ENCODE data around the gene GJE1. TPM values are rescaled to one million over a fixed set of nuclear protein-coding genes. Genes with fewer than 3 reads are reported as not detected.

The GJE1 gene
- total and polyA plus RNA-seq, 10 of the 15 experiments (the other 5 are each of a cell fraction or from before 2014, with no cell fraction given) = not detected

- ChIA-PET POLR2A (no interaction called here), SMC1A (ENCODE audit: uncharacterized antibody, unreplicated experiment) (interaction anchor here (1.7 kb wide), 1 partner anchor 9 kb away, joined by 5 read pairs; no protein-coding TSS in a partner anchor), RAD21 (ENCODE audit: unreplicated experiment) (no interaction called here), CTCF (interaction anchor here (0.7 to 1.7 kb wide), 2 partner anchors 10 to 355 kb away, joined by 3 to 6 read pairs; no protein-coding TSS in a partner anchor)
- TF ChIP-seq IRF3 (IDR thresholded peaks at IDR 0.05) (no peak), RAD21 (IDR thresholded peaks at IDR 0.05; ENCODE audit: insufficient read depth, low read depth, low read length) (no peak), NR2C2 (IDR thresholded peaks at IDR 0.05; ENCODE audit: borderline replicate concordance, control insufficient read depth, insufficient read length, low read depth) (no peak), ZNF622 (IDR thresholded peaks at IDR 0.05) (no peak), MXI1 (IDR thresholded peaks at IDR 0.05; ENCODE audit: low read depth, low read length) (no peak), ZNF592 (IDR thresholded peaks at IDR 0.05) (no peak), SRF (IDR thresholded peaks at IDR 0.05; ENCODE audit: low read depth in 2 of 2, low read length in 2 of 2) (no peak), NRF1 (conservative IDR thresholded peaks at IDR 0.05; ENCODE audit: low read depth, low read length) (no peak), ZBTB11 (CRISPR knock-in tag; IDR thresholded peaks at IDR 0.05) (no peak), CHD1 (IDR thresholded peaks at IDR 0.05; ENCODE audit: low read depth, low read length) (no peak), E2F8 (IDR thresholded peaks at IDR 0.05; ENCODE audit: low read depth, partially characterized antibody) (no peak), SREBF1 (IDR thresholded peaks at IDR 0.05; ENCODE audit: low read length) (no peak)
- no TSS peak for BruUV-seq (replicated peaks)
- Histone ChIP-seq H3K9me3 (replicated peaks; ENCODE audit: control insufficient read depth, insufficient read depth, low read length) (no peaks in the 10 kb centered on the region), H3K27me3 (replicated peaks in 1 of 2; ENCODE audit: control insufficient read depth in 2 of 2, insufficient read depth in 2 of 2, low read length in 1 of 2) (no peaks in the 10 kb centered on the region), H3K9ac (ENCODE audit: control insufficient read depth, insufficient read depth, low read length) (no peak overlapping the region), H4K20me1 (ENCODE audit: control insufficient read depth, insufficient read depth) (no peaks in the 10 kb centered on the region), H3K36me3 (ENCODE audit: control insufficient read depth in 2 of 2, insufficient read depth in 2 of 2, low read length in 1 of 2) (no peaks in the 10 kb centered on the region), H3K79me2 (ENCODE audit: control insufficient read depth, insufficient read depth, low read length) (no peaks in the 10 kb centered on the region), H3K27ac (ENCODE audit: control insufficient read depth, insufficient read depth) (no peak overlapping the region), H3K4me3 (no peak overlapping the region), H2AFZ (ENCODE audit: control insufficient read depth, low read depth, low read length) (no peak overlapping the region), H3K4me1 (ENCODE audit: control insufficient read depth, insufficient read depth, low read length) (no peaks in the 10 kb centered on the region), H3K4me2 (ENCODE audit: control insufficient read depth, insufficient read depth) (no peak overlapping the region)
- ATAC-seq (no peak), DNase-seq (ENCODE audit: low read depth, low spot score) (no peak), FAIRE-seq (no peak)
- in situ Hi-C loops (cut with MboI) = no loop called here
- intact Hi-C loops (cut with micrococcal nuclease; ENCODE audit: unreplicated experiment) = no loop called here
- WGBS (ENCODE audit: insufficient coverage, insufficient replicate concordance, low lambda C conversion rate, missing lambda C conversion rate) = 11% methylated on average over 3 of the region's 3 CpGs
These were observed 11.4 kb upstream of the GJE1 start for GRCh38 chr6:142121342-142121741.
